Stimulated activated naive CD4-positive, alpha-beta T cell treated with Interleukin-2 at 50 U/mL for 16 hours (primary cell): ENCODE results near the gene RPS15.

Experiments used
- DNase-seq: peaks from one replicate; lab custom pipeline; 2025; lab: John Stamatoyannopoulos, UW

RPS15 gene

GRCh38 chr19:1487576-1488281 is 49.5 kb downstream of the RPS15 start:
- DNase-seq, result no peak

GRCh38 chr19:1488282-1488601 is 50.0 kb downstream of the RPS15 start:
- DNase-seq, result no peak

- DNase-seq, result no peak
Measured at GRCh38 chr19:1489463-1490310, 51.5 kb downstream of the RPS15 start.
